Measurements from ENCODE around the gene VAT1. TPM values are rescaled to one million over a fixed set of nuclear protein-coding genes. Genes with fewer than 3 reads are reported as not detected.

The VAT1 gene
- total RNA-seq, 1 experiment from 2014 or later, result 262 TPM

DNA sequence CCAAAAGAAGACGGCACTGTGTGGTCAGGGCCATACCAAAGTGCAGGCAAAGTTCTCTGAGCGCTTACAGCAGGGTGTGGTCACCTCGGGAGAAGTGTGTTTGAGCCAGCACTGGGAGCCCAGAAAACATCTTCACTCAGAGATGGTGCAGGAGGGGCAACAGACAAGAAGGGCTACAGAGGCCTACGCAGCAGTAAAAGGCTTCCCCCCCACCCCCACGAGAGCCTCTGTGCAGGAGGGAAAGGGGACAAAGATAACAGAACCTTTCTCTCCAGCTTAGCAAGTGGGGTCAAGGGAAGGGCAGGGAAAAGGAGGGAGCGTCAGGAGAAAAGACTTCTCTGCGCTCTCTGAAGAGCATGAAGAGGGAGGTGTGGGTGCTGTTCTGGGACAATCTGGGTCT is 2.8 kb downstream of the VAT1 start:
- no peaks in the 10 kb centered on the region for H3K27me3 Mint-ChIP-seq (ENCODE audit: low read depth)
- H3K4me1 Mint-ChIP-seq, result peaks cover 27 to 49% of the 10 kb centered on the region in 2 experiments
- H4K91ac ChIP-seq (ENCODE audit: insufficient read length, low read depth, low read length), result no peak overlapping the region
- H3K79me1 ChIP-seq (ENCODE audit: insufficient read depth, low read depth, low read length, poor library complexity, severe bottlenecking), result no peaks in the 10 kb centered on the region
- no peaks in the 10 kb centered on the region for H3K9me3 ChIP-seq (ENCODE audit: control insufficient read depth, low read depth, low read length)
- DNase-seq, result no peak
- no peaks in the 10 kb centered on the region for H3K9me3 Mint-ChIP-seq
- H2BK12ac ChIP-seq (ENCODE audit: insufficient read length, low read depth, low read length), result no peak overlapping the region
- H3K4me2 ChIP-seq (ENCODE audit: insufficient read depth, insufficient read length, low read length), result peak overlapping the region; percentile 25
- H3K4ac ChIP-seq (ENCODE audit: low read depth, low read length), result no peak overlapping the region
- WGBS (ENCODE audit: extremely low coverage, insufficient read length, low lambda C conversion rate), result no CpG with 5 or more reads among the region's 7 CpGs
- peak overlapping the region; percentile 97 to 98; a peak in 4 of 5 replicates for H3K4me3 Mint-ChIP-seq
- H4K5ac ChIP-seq (ENCODE audit: insufficient read length, low read depth, low read length), result no peak overlapping the region
- peaks cover 5% of the 10 kb centered on the region for H3K23me2 ChIP-seq (ENCODE audit: insufficient read length, low read depth, low read length, poor library complexity, severe bottlenecking)
- no peak overlapping the region for H3K18ac ChIP-seq (ENCODE audit: insufficient read length, low read depth, low read length)
- no peak overlapping the region for H2BK20ac ChIP-seq (ENCODE audit: low read depth, low read length, poor library complexity, severe bottlenecking)
- peaks cover 3% of the 10 kb centered on the region for H3K4me1 ChIP-seq (ENCODE audit: insufficient read depth, low read length)
- TF ChIP-seq, protein P1, sequence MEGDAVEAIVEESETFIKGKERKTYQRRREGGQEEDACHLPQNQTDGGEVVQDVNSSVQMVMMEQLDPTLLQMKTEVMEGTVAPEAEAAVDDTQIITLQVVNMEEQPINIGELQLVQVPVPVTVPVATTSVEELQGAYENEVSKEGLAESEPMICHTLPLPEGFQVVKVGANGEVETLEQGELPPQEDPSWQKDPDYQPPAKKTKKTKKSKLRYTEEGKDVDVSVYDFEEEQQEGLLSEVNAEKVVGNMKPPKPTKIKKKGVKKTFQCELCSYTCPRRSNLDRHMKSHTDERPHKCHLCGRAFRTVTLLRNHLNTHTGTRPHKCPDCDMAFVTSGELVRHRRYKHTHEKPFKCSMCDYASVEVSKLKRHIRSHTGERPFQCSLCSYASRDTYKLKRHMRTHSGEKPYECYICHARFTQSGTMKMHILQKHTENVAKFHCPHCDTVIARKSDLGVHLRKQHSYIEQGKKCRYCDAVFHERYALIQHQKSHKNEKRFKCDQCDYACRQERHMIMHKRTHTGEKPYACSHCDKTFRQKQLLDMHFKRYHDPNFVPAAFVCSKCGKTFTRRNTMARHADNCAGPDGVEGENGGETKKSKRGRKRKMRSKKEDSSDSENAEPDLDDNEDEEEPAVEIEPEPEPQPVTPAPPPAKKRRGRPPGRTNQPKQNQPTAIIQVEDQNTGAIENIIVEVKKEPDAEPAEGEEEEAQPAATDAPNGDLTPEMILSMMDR (conservative IDR thresholded peaks at IDR 0.05), result no peak
- H3K14ac ChIP-seq (ENCODE audit: insufficient read depth, low read length), result no peak overlapping the region
- no peak overlapping the region for H3T11ph ChIP-seq (ENCODE audit: low read length)
- no peak overlapping the region for H3K27ac ChIP-seq (ENCODE audit: insufficient read length, low read depth, low read length)
- H2AK5ac ChIP-seq (ENCODE audit: insufficient read length, low read length), result no peak overlapping the region
- H3K79me2 ChIP-seq (ENCODE audit: insufficient read depth, low read length), result no peaks in the 10 kb centered on the region; the same call in 1 of the 2 replicates
- H3K23ac ChIP-seq (ENCODE audit: insufficient read length, low read depth, low read length), result no peak overlapping the region
- H3K9ac ChIP-seq (ENCODE audit: extremely low read depth, insufficient read length, low read length), result no peak overlapping the region
- no peaks in the 10 kb centered on the region for H4K20me1 ChIP-seq (ENCODE audit: control insufficient read depth, insufficient read depth, insufficient read length)
- H2BK15ac ChIP-seq (ENCODE audit: low read depth, low read length), result no peak overlapping the region
- H3K27ac Mint-ChIP-seq, result peak overlapping the region; percentile 34 to 79 (median 34); a peak in 5 of 7 replicates
- no peak overlapping the region for H3K56ac ChIP-seq (ENCODE audit: insufficient read length, low read depth, low read length)
- no peak overlapping the region for H4K8ac ChIP-seq (replicated peaks; ENCODE audit: insufficient read length, low read depth, low read length)
- no peak overlapping the region for H2BK5ac ChIP-seq (ENCODE audit: insufficient read length, low read length)
- H2AFZ ChIP-seq (ENCODE audit: low read length), result no peak overlapping the region
- H3K27me3 ChIP-seq (ENCODE audit: insufficient read depth, low read length), result no peaks in the 10 kb centered on the region
- peaks cover 11 to 47% (median 45%) of the 10 kb centered on the region in 3 experiments; a peak in 6 of 7 replicates for H3K36me3 Mint-ChIP-seq (ENCODE audit: insufficient read depth in 1 of 3, low read depth in 3 of 3)
- H2BK120ac ChIP-seq (ENCODE audit: low read depth, low read length, poor library complexity, severe bottlenecking), result no peak overlapping the region

All from H9 (cell line).